Thyroid gland (tissue), 4 donors: ENCODE data around the gene NLRC5. TPM values are rescaled to one million over a fixed set of nuclear protein-coding genes. Genes with fewer than 3 reads are reported as not detected.

Experiments
- DNase-seq, 2 donors: peaks; one replicate each; pipeline ENCODE4 v3.0.0-alpha.2; 2019
- H3K27ac ChIP-seq, 3 donors: fragments of 200-600 bp; sonication (generic); 1 replicate in 2 of 3; 2 replicates in 1 of 3; pipeline ENCODE4 v1.5.1; 2016 to 2019; ENCODE audit warnings: mild to moderate bottlenecking in 1 of 3, moderate library complexity in 1 of 3
- H3K27me3 ChIP-seq: fragments of 200-600 bp; sonication (generic); one replicate; pipeline ENCODE4 v1.5.1; 2019
- H3K36me3 ChIP-seq, 2 donors: fragments of 200-600 bp; sonication (generic); one replicate each; pipeline ENCODE4 v1.5.1; 2016 to 2019
- H3K4me1 ChIP-seq, 2 donors: fragments of 200-600 bp; sonication (generic); one replicate each; pipeline ENCODE4 v1.5.1; 2017 to 2019
- H3K4me3 ChIP-seq, 3 donors: fragments of 200-600 bp; sonication (generic); replicated peaks in 1 of 3; 1 replicate in 2 of 3; 2 replicates in 1 of 3; pipeline ENCODE4 v1.5.1; 2016; ENCODE audit warnings: mild to moderate bottlenecking in 1 of 3
- H3K9me3 ChIP-seq: fragments of 200-600 bp; sonication (generic); one replicate; pipeline ENCODE4 v1.5.1; 2017
- CTCF ChIP-seq, 6 experiments: fragments of 200-600 bp in 3 of 6; fragments of 450-650 bp in 3 of 6; sonication (generic) in 3 of 6; IDR thresholded peaks; one replicate each; pipeline ENCODE4 v1.5.1; 2016 to 2019; ENCODE audit warnings: antibody characterized with exemption in 6 of 6, mild to moderate bottlenecking in 2 of 6, inconsistent platforms in 1 of 6, moderate library complexity in 1 of 6
- POLR2A ChIP-seq, 2 donors: fragments of 450-650 bp; IDR thresholded peaks; one replicate each; pipeline ENCODE4 v1.6.1; 2017; ENCODE audit warnings: antibody characterized with exemption in 2 of 2, mild to moderate bottlenecking in 2 of 2, moderate library complexity in 1 of 2
- WGBS, 2 donors: methylation state at CpG; one replicate each; pipeline ENCODE4 v1.1.5; 2017; 5-methylcytosine and 5-hydroxymethylcytosine counted together
- intact Hi-C: fragments of 100-400 bp; cut with DNase I; formaldehyde crosslinking; loops from one replicate; pipeline ENCODE4 v1.15.1; 2023
- total RNA-seq, 4 donors: library from RNA; depleted of rRNA; stranded (reverse); fragments of >200 nt; gene quantifications; one replicate each; pipeline ENCODE4 v1.2.3, GENCODE V29; 2016

The NLRC5 gene
- total RNA-seq, 4 donors from 2014 or later = 14.1 to 33.5 (median 20.5) TPM

DNA sequence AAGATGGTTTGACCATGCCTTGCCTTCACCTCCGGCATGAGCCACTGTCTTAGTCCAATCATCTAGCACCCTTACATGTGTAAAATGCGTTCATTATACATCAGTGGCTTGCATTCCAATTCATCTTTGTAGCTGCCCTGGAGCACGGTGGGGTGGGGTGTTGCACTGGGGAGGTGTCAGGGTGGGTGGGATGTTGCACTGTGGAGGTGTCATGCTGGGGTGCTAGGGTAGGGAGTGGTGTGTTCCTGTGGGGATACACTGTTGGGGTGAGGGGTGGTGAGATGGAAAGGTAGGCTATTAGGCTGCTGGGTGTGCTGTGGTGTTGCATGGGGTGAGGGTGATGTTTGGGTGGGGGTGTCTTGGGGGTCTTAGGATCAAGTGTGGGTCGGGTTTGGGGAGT lies 47.0 kb downstream of the NLRC5 start:
- H3K4me1 ChIP-seq = no peaks in the 10 kb centered on the region
- no peaks in the 10 kb centered on the region for H3K9me3 ChIP-seq
- no peaks in the 10 kb centered on the region for H3K27me3 ChIP-seq
- TF ChIP-seq CTCF (IDR thresholded peaks at IDR 0.05) (no peak), POLR2A (IDR thresholded peaks at IDR 0.05) (no peak)
- no peak for DNase-seq
- intact Hi-C loops = no loop called here
- no peaks in the 10 kb centered on the region for H3K36me3 ChIP-seq
- no peak overlapping the region for H3K4me3 ChIP-seq
- H3K27ac ChIP-seq = no peak overlapping the region
- WGBS, 2 donors = 85 to 90% methylated on average over 4 of the region's 4 CpGs

DNA sequence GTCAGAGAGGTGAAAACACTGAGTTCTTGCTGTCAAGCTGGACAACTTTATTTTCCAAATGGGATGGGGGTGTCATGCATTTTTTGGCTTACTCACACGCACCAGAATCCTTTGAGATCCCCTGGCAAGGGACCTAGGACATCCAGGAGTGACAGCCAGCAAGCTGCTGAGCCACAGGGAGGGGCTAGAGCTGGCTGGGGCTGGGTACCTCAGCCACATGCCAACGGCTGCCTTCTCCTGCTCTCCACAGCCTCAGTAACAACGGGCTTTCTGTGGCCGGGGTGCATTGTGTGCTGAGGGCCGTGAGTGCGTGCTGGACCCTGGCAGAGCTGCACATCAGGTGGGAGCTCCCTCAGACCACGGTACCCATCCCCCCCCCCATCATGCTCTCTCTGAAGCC lies 47.6 kb downstream of the NLRC5 start:
- Histone ChIP-seq H3K36me3 (no peaks in the 10 kb centered on the region), H3K4me3 (no peak overlapping the region), H3K9me3 (no peaks in the 10 kb centered on the region), H3K27ac (no peak overlapping the region), H3K27me3 (no peaks in the 10 kb centered on the region), H3K4me1 (no peaks in the 10 kb centered on the region)
- DNase-seq = no peak
- intact Hi-C loops = no loop called here
- WGBS, 2 donors = 57 to 74% methylated on average over 1 to 7 of the region's 7 CpGs
- no peak for TF ChIP-seq CTCF (IDR thresholded peaks at IDR 0.05)

GRCh38 chr16:57038166-57038565 lies 48.8 kb downstream of the NLRC5 start:
- intact Hi-C loops = no loop called here
- Histone ChIP-seq H3K36me3 (no peaks in the 10 kb centered on the region), H3K4me1 (no peaks in the 10 kb centered on the region), H3K27me3 (no peaks in the 10 kb centered on the region), H3K9me3 (no peaks in the 10 kb centered on the region), H3K27ac (no peak overlapping the region), H3K4me3 (no peak overlapping the region)
- no peak for TF ChIP-seq CTCF (IDR thresholded peaks at IDR 0.05)
- no peak for TF ChIP-seq POLR2A (IDR thresholded peaks at IDR 0.05)
- WGBS, 2 donors = 95 to 98% methylated on average over 2 of the region's 2 CpGs
- DNase-seq = no peak

GRCh38 chr16:57039148-57039812 lies 49.9 kb downstream of the NLRC5 start:
- 55 to 57% methylated on average over 5 of the region's 5 CpGs for WGBS, 2 donors

More at GRCh38 chr16:57039148-57039812, 49.9 kb downstream of the NLRC5 start:
- Histone ChIP-seq H3K36me3 (no peaks in the 10 kb centered on the region), H3K27ac (no peak overlapping the region), H3K27me3 (no peaks in the 10 kb centered on the region), H3K9me3 (no peaks in the 10 kb centered on the region), H3K4me1 (no peaks in the 10 kb centered on the region), H3K4me3 (no peak overlapping the region)
- no peak for DNase-seq
- intact Hi-C loops = no loop called here
- TF ChIP-seq CTCF (IDR thresholded peaks at IDR 0.05) (no peak), POLR2A (IDR thresholded peaks at IDR 0.05) (no peak)
